Measurements from ENCODE around the gene CPTP.

CPTP gene

DNA sequence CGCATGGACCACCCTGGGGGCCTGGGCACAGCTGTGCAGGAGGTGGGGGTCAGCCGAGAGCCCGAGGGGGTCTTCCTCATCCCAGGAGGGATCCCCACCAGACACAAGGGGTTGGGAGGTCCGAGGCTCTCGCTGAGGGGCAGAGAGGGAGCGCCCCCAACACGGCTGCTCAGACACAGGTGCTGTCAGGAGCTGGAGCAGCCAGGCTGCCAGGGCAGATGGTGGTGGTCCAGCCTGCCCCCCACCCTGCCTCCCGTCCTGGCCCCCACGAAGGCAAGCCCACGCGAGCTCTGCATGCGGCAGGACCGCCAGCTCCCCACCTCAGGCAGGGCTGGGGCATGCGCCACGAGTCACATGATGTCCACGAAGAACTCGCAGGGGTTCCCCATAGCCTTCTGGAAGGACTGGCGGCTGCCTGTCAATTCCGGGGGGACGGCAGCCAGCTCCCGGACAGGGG, 11.2 kb downstream of the CPTP start:
- Histone ChIP-seq H3K4me2 (ENCODE audit: low read length) (no peak overlapping the region), H3K9ac (ENCODE audit: low read depth, low read length) (no peak overlapping the region)

DNA sequence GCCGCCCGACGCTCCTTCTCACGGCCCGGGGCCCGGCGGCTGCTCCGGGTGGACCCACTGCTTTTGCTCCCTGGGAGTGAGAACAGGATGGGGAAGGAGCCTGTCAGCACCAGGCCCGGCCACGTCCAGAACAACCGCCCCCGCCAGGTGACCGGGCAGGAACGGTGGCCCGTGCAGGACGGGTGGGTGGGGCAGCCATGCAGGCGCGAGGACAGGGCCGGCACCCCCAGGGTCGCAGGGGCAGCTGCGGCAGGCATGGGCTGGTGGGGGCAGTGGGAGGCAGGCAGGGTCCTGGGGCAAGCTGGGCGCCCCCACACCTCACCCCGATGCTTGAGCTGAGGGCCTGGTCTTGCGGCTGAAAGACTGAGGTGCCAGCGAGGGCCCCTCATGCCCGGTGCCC, 11.8 kb downstream of the CPTP start:
- Histone ChIP-seq H3K4me3 (ENCODE audit: low read length) (no peak overlapping the region), H3K27me3 (ENCODE audit: control insufficient read depth, insufficient read depth, low read length) (no peaks in the 10 kb centered on the region), H3K9me3 (replicated peaks; ENCODE audit: low read length) (no peaks in the 10 kb centered on the region), H3K9ac (ENCODE audit: low read depth, low read length) (no peak overlapping the region), H3K4me2 (ENCODE audit: low read length) (no peak overlapping the region), H3K36me3 (ENCODE audit: insufficient read depth, low read length) (peaks cover 54% of the 10 kb centered on the region), H3K4me1 (ENCODE audit: control insufficient read depth, insufficient read depth, low read length) (peaks cover 3% of the 10 kb centered on the region)

More for the DNA sequence above, 11.2 kb downstream of the CPTP start:
- Histone ChIP-seq H3K27me3 (ENCODE audit: control insufficient read depth, insufficient read depth, low read length) (no peaks in the 10 kb centered on the region), H3K36me3 (ENCODE audit: insufficient read depth, low read length) (peaks cover 47% of the 10 kb centered on the region), H3K4me3 (ENCODE audit: low read length) (no peak overlapping the region), H3K4me1 (ENCODE audit: control insufficient read depth, insufficient read depth, low read length) (peaks cover 9% of the 10 kb centered on the region), H3K9me3 (replicated peaks; ENCODE audit: low read length) (no peaks in the 10 kb centered on the region)

DNA sequence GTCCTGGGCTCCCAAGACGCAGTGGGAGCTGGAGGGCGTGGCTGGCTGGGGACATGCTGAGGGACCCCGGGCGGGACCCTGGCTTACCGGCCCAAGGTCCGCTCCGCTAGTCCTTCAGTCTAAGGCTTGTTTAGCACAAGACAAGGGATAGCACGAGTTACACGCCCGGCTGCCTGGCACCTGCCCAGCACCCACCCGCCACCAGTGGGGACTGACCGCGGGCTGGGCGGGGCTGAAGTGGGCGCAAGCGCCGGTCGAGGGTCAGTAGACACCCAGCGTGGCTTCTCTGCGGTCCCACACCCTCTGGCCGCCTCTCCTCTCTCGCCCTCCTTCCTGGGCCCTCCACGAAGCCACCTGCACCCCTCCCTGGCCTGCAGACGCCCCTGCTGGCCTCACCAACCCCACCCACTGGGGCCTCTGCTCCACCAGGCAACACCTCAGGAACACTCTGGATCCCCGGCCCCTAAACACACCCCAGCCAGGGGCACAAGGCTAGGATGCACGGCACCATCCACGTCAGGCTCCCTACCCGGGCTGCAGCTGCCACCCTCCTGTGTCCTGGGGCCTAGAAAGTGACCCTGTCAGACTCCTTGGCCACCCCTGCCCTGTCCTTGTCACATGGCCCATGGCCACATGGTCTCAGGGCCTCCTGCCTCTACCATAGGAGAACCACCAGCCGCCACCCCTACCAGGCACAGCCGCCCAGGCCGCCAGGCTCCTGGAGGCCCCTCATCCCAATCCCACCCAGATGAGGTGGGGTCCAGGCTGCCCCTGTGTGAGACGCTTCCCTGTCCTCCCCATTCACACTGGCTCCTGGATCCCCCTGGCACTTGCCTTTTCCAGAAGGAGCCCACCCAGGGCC, 12.6 kb downstream of the CPTP start:
- H3K4me3 ChIP-seq (ENCODE audit: low read length), result no peak overlapping the region
- no peak overlapping the region for H3K4me2 ChIP-seq (ENCODE audit: low read length)
- H3K36me3 ChIP-seq (ENCODE audit: insufficient read depth, low read length), result peaks cover 59% of the 10 kb centered on the region

DNA sequence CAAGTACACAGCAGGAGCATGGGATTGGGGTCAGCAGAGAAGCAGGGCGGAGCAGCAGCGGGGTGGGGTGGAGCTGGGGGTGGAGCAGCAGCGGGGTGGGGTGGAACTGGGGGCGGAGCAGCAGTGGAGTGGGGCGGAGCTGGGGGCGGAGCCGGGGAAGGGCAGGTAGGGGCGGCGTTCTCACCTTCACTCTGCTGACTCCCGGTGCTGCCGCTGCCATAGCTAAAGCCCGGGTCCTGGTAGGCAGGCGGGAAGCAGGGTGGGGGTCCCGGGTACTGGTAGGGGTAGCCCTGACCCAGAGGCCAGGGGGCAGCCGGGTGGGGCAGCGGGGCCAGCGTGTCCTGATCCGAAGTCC, 13.2 kb downstream of the CPTP start:
- Histone ChIP-seq H3K4me1 (ENCODE audit: control insufficient read depth, insufficient read depth, low read length) (no peaks in the 10 kb centered on the region), H3K27me3 (ENCODE audit: control insufficient read depth, insufficient read depth, low read length) (no peaks in the 10 kb centered on the region), H3K4me3 (ENCODE audit: low read length) (no peak overlapping the region), H3K4me2 (ENCODE audit: low read length) (no peak overlapping the region), H3K36me3 (ENCODE audit: insufficient read depth, low read length) (peaks cover 60% of the 10 kb centered on the region), H3K9me3 (replicated peaks; ENCODE audit: low read length) (no peaks in the 10 kb centered on the region), H3K9ac (ENCODE audit: low read depth, low read length) (no peak overlapping the region)

More for the DNA sequence above, 12.6 kb downstream of the CPTP start:
- Histone ChIP-seq H3K9ac (ENCODE audit: low read depth, low read length) (no peak overlapping the region), H3K27me3 (ENCODE audit: control insufficient read depth, insufficient read depth, low read length) (no peaks in the 10 kb centered on the region), H3K9me3 (replicated peaks; ENCODE audit: low read length) (no peaks in the 10 kb centered on the region), H3K4me1 (ENCODE audit: control insufficient read depth, insufficient read depth, low read length) (no peaks in the 10 kb centered on the region)

DNA sequence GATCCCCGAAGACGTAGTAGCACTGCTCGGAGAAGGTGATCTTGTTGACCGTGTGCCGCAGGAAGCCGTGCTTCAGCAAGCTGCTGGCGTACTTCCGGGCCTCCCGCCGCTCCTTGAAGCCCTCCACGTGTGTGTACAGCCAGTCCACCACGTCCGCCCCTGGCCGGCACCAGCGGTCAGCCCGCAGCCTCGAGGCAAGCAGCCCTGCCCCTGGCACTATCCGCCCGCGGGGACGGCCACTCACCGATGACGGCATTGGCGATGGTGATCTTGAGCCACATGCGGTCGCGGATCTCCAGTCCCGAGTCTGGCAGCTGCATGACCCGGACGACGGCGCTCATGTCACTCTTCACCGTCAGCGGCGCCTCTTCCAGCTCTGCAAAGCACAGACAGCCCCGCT, 13.7 kb downstream of the CPTP start:
- peaks cover 60% of the 10 kb centered on the region for H3K36me3 ChIP-seq (ENCODE audit: insufficient read depth, low read length)

DNA sequence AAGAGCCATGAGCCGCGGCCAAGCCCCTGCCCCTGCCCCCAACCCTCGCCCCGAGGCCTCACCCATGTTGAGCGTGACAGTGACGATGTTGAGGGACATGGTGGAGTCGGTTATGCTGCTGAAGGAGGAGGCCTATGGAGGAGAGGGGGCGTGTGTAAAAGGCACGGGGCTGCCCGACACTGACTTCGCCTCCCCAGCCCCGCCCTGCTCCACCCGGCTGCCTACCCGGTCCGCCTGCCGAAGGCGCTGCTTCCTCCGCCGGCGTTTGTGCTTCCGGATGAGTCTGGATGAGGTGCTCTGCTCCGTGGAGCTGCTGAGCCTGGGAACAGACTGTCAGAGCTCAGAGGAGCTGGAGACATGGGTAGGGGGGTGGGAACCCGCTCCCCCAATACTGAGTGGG, 15.6 kb downstream of the CPTP start:
- Histone ChIP-seq H3K27me3 (ENCODE audit: control insufficient read depth, insufficient read depth, low read length) (no peaks in the 10 kb centered on the region), H3K9ac (ENCODE audit: low read depth, low read length) (no peak overlapping the region), H3K4me3 (ENCODE audit: low read length) (no peak overlapping the region), H3K4me1 (ENCODE audit: control insufficient read depth, insufficient read depth, low read length) (peaks cover 17% of the 10 kb centered on the region), H3K4me2 (ENCODE audit: low read length) (no peak overlapping the region), H3K36me3 (ENCODE audit: insufficient read depth, low read length) (peaks cover 49% of the 10 kb centered on the region), H3K9me3 (replicated peaks; ENCODE audit: low read length) (no peaks in the 10 kb centered on the region)

More for the DNA sequence above, 13.7 kb downstream of the CPTP start:
- no peak overlapping the region for H3K9ac ChIP-seq (ENCODE audit: low read depth, low read length)
- H3K4me3 ChIP-seq (ENCODE audit: low read length), result no peak overlapping the region
- no peak overlapping the region for H3K4me2 ChIP-seq (ENCODE audit: low read length)
- H3K27me3 ChIP-seq (ENCODE audit: control insufficient read depth, insufficient read depth, low read length), result no peaks in the 10 kb centered on the region
- no peaks in the 10 kb centered on the region for H3K9me3 ChIP-seq (replicated peaks; ENCODE audit: low read length)
- no peaks in the 10 kb centered on the region for H3K4me1 ChIP-seq (ENCODE audit: control insufficient read depth, insufficient read depth, low read length)

DNA sequence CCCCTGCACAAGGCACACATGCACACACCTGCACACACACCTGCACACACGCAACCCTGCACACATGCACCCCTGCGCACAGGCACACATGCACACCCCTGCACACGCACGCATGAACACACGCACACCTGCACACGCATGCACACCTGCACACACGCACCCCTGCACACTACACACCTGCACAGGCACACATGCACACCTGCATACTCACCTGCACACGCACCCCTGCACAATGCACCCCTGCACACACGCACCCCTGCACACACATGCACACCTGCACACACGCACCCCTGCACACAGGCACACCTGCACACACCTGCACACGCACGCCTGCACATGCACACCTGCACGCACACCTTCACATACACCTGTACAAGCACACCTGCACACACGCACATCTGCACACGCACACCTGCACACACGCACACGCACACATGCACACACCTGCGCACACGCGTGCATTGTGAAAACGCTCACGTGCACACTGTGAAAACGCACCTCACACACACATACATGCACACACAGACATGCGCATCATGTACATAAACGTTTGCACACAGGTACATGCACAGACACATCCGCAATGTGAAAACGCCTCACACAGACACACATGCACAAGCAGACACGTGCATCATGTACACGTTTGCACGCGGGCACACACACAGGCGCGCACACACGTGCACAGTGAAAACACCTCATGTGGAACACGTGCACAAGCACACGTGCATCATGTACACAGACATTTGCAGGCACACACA, 16.4 kb downstream of the CPTP start:
- no peak overlapping the region for H3K4me2 ChIP-seq (ENCODE audit: low read length)
- no peak overlapping the region for H3K4me3 ChIP-seq (ENCODE audit: low read length)
- H3K9ac ChIP-seq (ENCODE audit: low read depth, low read length), result no peak overlapping the region
- peaks cover 25% of the 10 kb centered on the region for H3K4me1 ChIP-seq (ENCODE audit: control insufficient read depth, insufficient read depth, low read length)
- H3K36me3 ChIP-seq (ENCODE audit: insufficient read depth, low read length), result peaks cover 47% of the 10 kb centered on the region
- H3K27me3 ChIP-seq (ENCODE audit: control insufficient read depth, insufficient read depth, low read length), result no peaks in the 10 kb centered on the region
- no peaks in the 10 kb centered on the region for H3K9me3 ChIP-seq (replicated peaks; ENCODE audit: low read length)

DNA sequence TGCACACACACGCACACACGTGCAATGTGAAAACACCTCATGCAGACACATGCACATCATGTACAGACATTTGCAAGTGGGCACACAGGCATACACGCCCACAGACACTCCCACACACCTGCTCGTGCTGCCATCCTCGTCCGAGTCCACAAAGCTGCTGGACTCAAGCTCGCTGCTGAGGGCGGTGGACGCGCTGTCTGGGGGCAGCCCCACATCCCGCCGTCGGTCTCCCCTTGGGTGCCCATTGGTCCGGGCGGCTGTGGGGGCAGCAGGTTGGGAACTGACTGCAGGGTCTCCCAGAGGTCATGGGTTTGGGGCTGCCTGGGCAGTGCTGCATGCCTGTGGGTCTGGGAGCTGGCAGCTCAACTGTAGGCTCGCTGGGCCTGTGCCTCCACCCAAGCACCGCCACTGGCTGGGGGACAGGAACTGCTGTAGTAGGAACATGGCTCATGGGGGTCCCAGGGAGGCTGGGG, 17.0 kb downstream of the CPTP start:
- no peak overlapping the region for H3K4me3 ChIP-seq (ENCODE audit: low read length)
- H3K4me2 ChIP-seq (ENCODE audit: low read length), result no peak overlapping the region
- H3K4me1 ChIP-seq (ENCODE audit: control insufficient read depth, insufficient read depth, low read length), result peaks cover 31% of the 10 kb centered on the region
- peaks cover 44% of the 10 kb centered on the region for H3K36me3 ChIP-seq (ENCODE audit: insufficient read depth, low read length)
- H3K9me3 ChIP-seq (replicated peaks; ENCODE audit: low read length), result no peaks in the 10 kb centered on the region
- no peaks in the 10 kb centered on the region for H3K27me3 ChIP-seq (ENCODE audit: control insufficient read depth, insufficient read depth, low read length)
- H3K9ac ChIP-seq (ENCODE audit: low read depth, low read length), result no peak overlapping the region

DNA sequence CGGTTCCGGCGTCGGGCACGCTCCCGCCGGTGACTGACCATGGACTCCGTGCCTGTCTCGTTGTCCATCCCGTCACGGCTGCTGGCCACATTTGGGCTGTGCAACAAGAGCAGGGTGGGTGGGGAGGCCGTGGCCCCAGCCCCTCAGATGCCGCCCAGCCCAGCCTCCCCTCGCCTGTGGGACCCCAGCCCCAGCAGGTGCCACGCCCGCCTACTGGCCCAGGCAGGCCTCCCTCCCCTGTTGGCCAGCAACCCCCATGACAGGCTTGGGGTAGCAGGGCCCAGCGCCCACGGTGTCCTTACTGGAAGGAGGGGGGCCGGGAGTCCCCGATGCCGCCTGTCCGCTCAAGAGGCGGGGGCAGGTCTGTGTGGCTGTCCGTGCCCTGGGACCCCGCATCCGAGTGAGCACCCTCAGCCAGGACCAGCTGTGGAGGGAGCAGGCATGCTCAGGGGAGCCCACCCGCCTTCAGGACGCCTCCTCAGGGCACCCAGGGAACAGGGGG, 17.5 kb downstream of the CPTP start:
- H3K9ac ChIP-seq (ENCODE audit: low read depth, low read length), result no peak overlapping the region
- no peak overlapping the region for H3K4me3 ChIP-seq (ENCODE audit: low read length)

DNA sequence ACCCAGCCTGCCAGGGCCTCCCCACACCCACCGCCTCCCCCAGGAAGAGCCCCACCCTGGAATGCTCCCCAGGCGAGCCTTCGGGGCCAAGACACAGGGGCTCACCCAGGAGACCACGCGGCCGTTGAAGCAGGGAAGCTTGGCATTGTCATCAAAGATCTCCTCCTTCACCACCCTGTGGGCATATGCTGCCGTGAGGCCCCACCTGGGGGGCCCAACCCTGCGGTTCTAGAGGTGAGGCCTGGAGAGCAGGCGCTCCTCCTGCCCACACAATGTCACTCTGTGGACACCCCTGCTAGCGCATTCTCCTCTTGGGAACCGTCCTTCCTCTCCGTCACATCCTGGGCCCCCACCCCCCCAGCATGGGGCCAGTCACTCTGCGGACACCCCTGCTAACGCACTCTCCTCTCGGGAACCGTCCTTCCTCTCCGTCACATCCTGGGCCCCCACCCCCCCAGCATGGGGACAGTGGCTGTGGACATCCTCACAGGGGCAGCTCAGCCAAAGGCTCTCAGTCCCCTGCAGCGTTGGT, 18.0 kb downstream of the CPTP start:
- Histone ChIP-seq H3K9ac (ENCODE audit: low read depth, low read length) (no peak overlapping the region), H3K4me1 (ENCODE audit: control insufficient read depth, insufficient read depth, low read length) (peaks cover 40% of the 10 kb centered on the region), H3K4me2 (ENCODE audit: low read length) (no peak overlapping the region), H3K4me3 (ENCODE audit: low read length) (no peak overlapping the region), H3K36me3 (ENCODE audit: insufficient read depth, low read length) (peaks cover 38% of the 10 kb centered on the region), H3K9me3 (replicated peaks; ENCODE audit: low read length) (no peaks in the 10 kb centered on the region), H3K27me3 (ENCODE audit: control insufficient read depth, insufficient read depth, low read length) (no peaks in the 10 kb centered on the region)

More for the DNA sequence above, 17.5 kb downstream of the CPTP start:
- Histone ChIP-seq H3K4me1 (ENCODE audit: control insufficient read depth, insufficient read depth, low read length) (peaks cover 36% of the 10 kb centered on the region), H3K27me3 (ENCODE audit: control insufficient read depth, insufficient read depth, low read length) (no peaks in the 10 kb centered on the region), H3K9me3 (replicated peaks; ENCODE audit: low read length) (no peaks in the 10 kb centered on the region), H3K4me2 (ENCODE audit: low read length) (no peak overlapping the region), H3K36me3 (ENCODE audit: insufficient read depth, low read length) (peaks cover 40% of the 10 kb centered on the region)

DNA sequence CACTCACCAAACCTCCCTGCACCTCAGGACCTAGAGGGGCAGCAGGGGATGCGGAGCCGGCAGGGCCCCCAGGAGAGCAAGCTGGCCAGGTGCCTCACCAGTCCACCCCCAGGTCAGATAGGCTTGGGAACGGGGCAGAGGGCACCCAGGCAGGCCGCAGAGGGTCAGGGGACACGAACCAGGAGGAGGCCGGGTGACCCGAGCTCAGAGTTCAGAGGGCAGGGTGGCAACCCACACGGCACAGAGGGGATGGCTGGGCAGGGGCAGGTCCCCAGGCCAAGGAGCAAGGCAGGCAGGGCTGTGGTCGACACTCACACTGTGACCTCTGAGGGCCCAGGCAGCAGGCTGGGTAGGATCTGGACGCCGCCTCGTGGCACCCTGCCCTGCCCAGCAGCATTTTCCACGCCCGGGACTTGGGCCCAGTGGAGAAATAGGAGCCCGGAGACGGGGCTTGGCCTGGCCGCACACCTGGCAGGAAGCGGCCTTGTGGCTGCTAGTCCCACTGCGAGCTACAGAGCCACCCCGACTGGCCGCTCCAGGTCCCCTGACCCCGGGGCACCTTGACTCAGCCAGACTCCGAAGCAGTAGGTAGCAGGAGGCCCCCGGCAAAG, 19.3 kb downstream of the CPTP start:
- H3K4me3 ChIP-seq (ENCODE audit: low read length), result peak overlapping the region; percentile 79
- peaks cover 40% of the 10 kb centered on the region for H3K4me1 ChIP-seq (ENCODE audit: control insufficient read depth, insufficient read depth, low read length)
- no peaks in the 10 kb centered on the region for H3K27me3 ChIP-seq (ENCODE audit: control insufficient read depth, insufficient read depth, low read length)
- H3K9me3 ChIP-seq (replicated peaks; ENCODE audit: low read length), result no peaks in the 10 kb centered on the region
- H3K36me3 ChIP-seq (ENCODE audit: insufficient read depth, low read length), result peaks cover 30% of the 10 kb centered on the region
- H3K4me2 ChIP-seq (ENCODE audit: low read length), result peak overlapping the region; percentile 87
- H3K9ac ChIP-seq (ENCODE audit: low read depth, low read length), result peak overlapping the region; percentile 81

Measured in skeletal muscle satellite cell (primary cell).